ENCODE data around the gene DDAH1.

DDAH1 gene

DNA sequence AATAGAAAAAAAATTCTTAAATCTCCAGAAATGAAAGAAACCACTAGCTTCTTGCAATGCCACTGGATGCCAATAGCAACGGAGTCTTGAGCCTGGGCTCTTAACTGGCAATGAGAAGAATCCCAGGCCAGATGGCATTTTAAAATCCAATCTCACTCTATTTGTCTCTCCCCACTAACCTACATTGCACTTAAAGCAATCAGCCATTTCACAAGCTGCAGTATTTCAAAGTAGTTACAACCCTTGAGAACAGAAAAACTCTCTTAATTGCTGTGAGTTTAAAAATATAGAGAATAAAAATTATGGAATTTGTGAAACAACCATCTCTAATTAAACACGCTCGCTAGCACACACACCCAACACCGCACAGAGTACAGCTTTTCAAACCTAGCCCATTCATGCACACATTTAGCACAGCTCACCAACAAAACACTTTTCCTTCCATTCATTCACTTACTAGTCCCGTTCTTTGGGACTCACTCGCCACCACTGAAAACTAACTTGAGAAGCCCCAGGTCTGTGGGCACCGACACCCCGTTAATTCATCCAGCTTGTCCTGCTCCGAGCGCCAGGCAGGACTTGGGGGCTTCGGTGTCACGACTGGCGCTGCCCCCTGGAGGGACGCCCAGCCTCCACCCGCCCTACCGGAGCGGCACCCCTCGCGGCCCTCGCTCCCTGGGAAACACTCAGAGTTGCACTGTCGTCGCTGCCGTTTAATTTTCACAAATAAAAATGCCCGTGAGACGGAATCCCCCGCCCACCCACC is 1.0 kb downstream of the DDAH1 start:
- TF ChIP-seq, protein P1, sequence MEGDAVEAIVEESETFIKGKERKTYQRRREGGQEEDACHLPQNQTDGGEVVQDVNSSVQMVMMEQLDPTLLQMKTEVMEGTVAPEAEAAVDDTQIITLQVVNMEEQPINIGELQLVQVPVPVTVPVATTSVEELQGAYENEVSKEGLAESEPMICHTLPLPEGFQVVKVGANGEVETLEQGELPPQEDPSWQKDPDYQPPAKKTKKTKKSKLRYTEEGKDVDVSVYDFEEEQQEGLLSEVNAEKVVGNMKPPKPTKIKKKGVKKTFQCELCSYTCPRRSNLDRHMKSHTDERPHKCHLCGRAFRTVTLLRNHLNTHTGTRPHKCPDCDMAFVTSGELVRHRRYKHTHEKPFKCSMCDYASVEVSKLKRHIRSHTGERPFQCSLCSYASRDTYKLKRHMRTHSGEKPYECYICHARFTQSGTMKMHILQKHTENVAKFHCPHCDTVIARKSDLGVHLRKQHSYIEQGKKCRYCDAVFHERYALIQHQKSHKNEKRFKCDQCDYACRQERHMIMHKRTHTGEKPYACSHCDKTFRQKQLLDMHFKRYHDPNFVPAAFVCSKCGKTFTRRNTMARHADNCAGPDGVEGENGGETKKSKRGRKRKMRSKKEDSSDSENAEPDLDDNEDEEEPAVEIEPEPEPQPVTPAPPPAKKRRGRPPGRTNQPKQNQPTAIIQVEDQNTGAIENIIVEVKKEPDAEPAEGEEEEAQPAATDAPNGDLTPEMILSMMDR (IDR thresholded peaks at IDR 0.05; ENCODE audit: low read depth, low read length, missing control alignments), result no peak
- DNase-seq (ENCODE audit: low read depth), result no peak
- H3K4me3 ChIP-seq (ENCODE audit: low read depth, low read length), result no peak overlapping the region

DNA sequence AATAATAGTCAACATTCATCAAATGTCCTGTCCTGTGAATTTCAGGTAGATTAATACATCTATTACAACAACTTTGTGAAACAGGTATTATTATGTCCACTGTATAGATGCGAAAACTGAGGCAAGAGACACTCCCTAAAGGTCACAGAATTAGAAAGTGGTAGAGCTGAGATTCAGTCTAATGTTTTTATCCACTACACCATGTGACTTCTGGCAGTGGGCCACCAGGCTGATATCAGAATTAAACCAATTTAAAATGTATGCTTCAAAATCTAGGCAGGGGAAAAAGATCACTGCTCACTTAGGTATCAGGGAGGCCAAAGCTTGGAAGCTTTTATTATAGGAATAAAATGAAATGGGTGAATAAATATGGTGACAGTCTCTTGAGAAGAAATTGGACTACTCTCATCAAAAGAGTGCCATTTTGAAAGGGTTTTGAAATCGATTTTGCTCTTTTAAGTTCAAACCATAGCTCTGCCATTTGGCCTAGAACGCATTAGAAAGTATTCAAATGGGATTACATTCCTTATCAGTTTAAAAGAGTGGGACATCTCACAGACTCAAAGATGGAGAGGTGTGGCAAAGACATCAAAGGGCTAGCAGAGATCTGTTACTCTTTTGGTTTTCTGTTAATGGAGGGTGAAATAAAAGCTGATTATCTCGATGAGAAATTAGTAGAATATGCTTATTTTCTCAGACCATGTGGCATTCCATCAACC is 1.9 kb downstream of the DDAH1 start:
- no peak for DNase-seq (ENCODE audit: low read depth)
- TF ChIP-seq, protein P1 (IDR thresholded peaks at IDR 0.05; ENCODE audit: low read depth, low read length, missing control alignments), result no peak
- H3K4me3 ChIP-seq (ENCODE audit: low read depth, low read length), result no peak overlapping the region

DNA sequence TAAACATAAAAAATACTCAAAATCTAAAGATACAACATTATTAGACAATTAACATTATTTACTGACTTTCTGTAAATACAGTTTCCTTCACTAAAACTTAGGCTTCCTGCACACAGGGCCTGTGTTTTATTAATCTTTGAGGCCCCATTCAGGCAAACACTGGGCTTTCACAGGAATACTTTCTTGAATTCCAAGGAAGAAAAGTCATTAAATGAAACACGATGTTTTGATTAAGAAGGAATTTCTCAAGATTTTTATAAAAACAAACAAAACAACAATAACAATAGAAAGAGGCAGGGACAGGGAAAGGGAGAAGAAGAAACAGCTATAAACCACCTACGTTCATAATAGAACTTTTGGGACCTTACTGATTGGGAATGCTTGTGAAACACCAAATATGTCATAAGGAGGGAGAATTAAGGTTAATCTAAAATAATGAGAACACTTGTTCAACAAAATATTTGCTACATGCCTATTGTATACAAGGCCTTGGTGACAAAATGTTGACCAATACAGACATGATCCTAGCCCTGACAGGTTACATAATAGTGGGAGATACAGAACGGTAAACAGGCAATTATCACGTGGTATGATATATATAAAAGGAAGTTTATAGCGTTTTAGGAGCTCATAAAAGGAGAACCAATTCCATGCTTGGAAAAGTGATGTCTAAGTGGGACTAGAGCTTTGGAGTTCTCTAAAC is 3.6 kb downstream of the DDAH1 start:
- TF ChIP-seq, protein P1 (IDR thresholded peaks at IDR 0.05; ENCODE audit: low read depth, low read length, missing control alignments), result no peak
- H3K4me3 ChIP-seq (ENCODE audit: low read depth, low read length), result no peak overlapping the region
- no peak for DNase-seq (ENCODE audit: low read depth)

DNA sequence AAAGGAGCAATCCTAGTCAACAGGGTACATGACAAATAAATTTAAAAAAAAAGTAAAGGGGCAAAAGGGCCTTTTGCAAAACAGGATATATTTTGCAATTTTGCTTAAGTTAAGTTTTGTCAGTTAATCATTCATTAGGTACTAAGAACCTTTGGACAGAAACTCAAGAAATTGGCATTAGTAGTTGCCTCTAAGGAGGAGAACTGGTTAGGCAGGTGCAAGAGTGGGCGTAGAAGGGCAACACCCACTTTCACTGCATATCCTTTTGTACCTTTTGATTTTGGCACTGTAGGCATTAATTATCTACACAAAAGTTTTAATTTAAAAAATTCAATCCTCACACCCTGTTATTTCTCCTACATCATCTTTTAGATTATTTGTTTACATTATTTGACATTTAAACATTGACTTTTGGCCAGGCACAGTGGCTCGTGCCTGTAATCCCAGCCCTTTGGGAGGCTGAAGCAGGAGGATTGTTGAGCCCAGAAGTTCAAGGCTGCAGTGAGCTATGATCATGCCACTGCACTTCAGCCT is 4.3 kb downstream of the DDAH1 start:
- DNase-seq (ENCODE audit: low read depth), result no peak
- TF ChIP-seq, protein P1 (IDR thresholded peaks at IDR 0.05; ENCODE audit: low read depth, low read length, missing control alignments), result no peak

DNA sequence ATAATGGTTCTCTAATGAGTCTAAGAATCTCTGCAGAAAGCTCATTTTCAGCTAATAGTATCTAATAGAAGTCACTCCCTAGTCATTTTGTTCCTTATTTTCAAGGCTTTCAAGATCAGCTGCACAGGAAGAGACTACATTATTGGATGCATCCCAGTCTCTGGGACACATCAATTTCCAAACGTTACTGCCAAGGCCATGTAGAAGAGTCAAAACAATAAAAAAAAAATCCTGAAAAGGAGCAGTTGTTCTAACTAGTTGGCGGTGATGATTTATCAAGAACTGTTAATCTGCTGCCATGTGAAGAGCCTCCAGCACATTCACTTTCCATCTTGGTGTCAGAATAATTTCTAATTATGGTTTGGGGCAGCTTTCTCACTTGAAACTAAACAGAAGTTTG is 5.7 kb downstream of the DDAH1 start:
- H3K4me3 ChIP-seq (ENCODE audit: low read depth, low read length), result no peak overlapping the region
- no peak for DNase-seq (ENCODE audit: low read depth)
- TF ChIP-seq, protein P1 (IDR thresholded peaks at IDR 0.05; ENCODE audit: low read depth, low read length, missing control alignments), result no peak

More for the DNA sequence above, 4.3 kb downstream of the DDAH1 start:
- no peak overlapping the region for H3K4me3 ChIP-seq (ENCODE audit: low read depth, low read length)

DNA sequence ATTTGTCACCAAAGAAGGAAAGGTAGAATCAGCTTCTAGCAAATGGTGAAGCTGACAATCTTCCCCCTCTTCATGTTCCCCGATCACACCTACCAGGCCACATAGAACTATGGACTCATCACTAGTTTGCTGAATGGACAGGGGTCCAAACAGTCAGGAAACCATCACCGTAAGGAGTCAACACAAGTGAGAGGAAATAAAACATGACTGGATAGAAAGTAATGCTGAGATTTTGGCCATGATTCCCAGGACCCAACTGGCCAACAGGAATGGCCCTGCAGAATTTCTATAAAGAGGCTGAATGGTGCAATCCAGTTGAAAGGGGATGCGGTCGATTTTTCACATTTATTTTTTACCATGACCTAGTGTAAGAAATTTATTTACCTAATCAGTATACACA is 10.7 kb downstream of the DDAH1 start:
- H3K4me3 ChIP-seq (ENCODE audit: low read depth, low read length), result no peak overlapping the region
- no peak for DNase-seq (ENCODE audit: low read depth)
- TF ChIP-seq, protein P1 (IDR thresholded peaks at IDR 0.05; ENCODE audit: low read depth, low read length, missing control alignments), result no peak
